GM12892 (cell line): ENCODE data around the gene TCEANC2.

ENCODE experiments used
- POLR2A ChIP-seq: IDR thresholded peaks from 2 replicates; pipeline ENCODE4 v1.6.1; 2011; ENCODE audit warnings: low read depth, low read length, control low read depth
- TAF1 ChIP-seq: IDR thresholded peaks from 2 replicates; pipeline ENCODE4 v1.6.1; 2011; ENCODE audit warnings: low read depth, mild to moderate bottlenecking, control low read depth, low read length, borderline replicate concordance

GRCh38 chr1:54051933-54052430, 1.4 kb upstream of the TCEANC2 start:
- TF ChIP-seq TAF1 (no peak), POLR2A (no peak)
